ENCODE data around the gene CDH5. TPM values are rescaled to one million over a fixed set of nuclear protein-coding genes. Genes with fewer than 3 reads are reported as not detected.

The CDH5 gene
- total and polyA plus RNA-seq, 12 donors, result 39.4 to 81.2 (median 52.9) TPM

- no peaks in the 10 kb centered on the region for H3K9me3 ChIP-seq
- H3K4me3 ChIP-seq, result peak overlapping the region; percentile 49 to 78 (median 54)
- peaks cover 12 to 80% (median 44%) of the 10 kb centered on the region in 9 donors for H3K4me1 ChIP-seq
- peak overlapping the region; percentile 85 to 96 (median 91) for H3K27ac ChIP-seq
- peak in 4 of 8 donors; percentile 11 to 22 (median 18) for ATAC-seq
- peaks cover 0 to 18% (median 0%) of the 10 kb centered on the region in 9 donors for H3K36me3 ChIP-seq
- peak in 1 of 2 donors; percentile 46 for DNase-seq
- 53 to 57% methylated on average over 11 of the region's 11 CpGs for WGBS, 2 donors
- no peak for TF ChIP-seq CTCF (IDR thresholded peaks at IDR 0.05)
- peaks cover 0 to 7% (median 0%) of the 10 kb centered on the region in 7 donors for H3K27me3 ChIP-seq
- intact Hi-C loops (cut with DNase I), result no loop called here
Measured at GRCh38 chr16:66367968-66368891, 1.7 kb downstream of the CDH5 start.

GRCh38 chr16:66369055-66369592 lies 2.6 kb downstream of the CDH5 start:
- peaks cover 0 to 6% (median 0%) of the 10 kb centered on the region in 7 donors for H3K27me3 ChIP-seq
- no peak for TF ChIP-seq CTCF (IDR thresholded peaks at IDR 0.05)
- ATAC-seq (peak in 6 of 8 donors; percentile 18 to 56 (median 33)), DNase-seq (peak in 1 of 2 donors; percentile 67)
- 65 to 72% methylated on average over 5 of the region's 5 CpGs for WGBS, 2 donors
- H3K36me3 ChIP-seq, result peaks cover 0 to 26% (median 0%) of the 10 kb centered on the region in 9 donors
- peak overlapping the region in 9 of 10 donors; percentile 49 to 78 (median 56) for H3K4me3 ChIP-seq
- intact Hi-C loops (cut with DNase I), result no loop called here
- H3K27ac ChIP-seq, result peak overlapping the region in 9 of 10 donors; percentile 85 to 96 (median 91)
- H3K4me1 ChIP-seq, result peaks cover 8 to 80% (median 40%) of the 10 kb centered on the region in 9 donors
- no peaks in the 10 kb centered on the region for H3K9me3 ChIP-seq

GRCh38 chr16:66370786-66371684 lies 4.5 kb downstream of the CDH5 start:
- peak overlapping the region in 8 of 10 donors; percentile 50 to 78 (median 58) for H3K4me3 ChIP-seq
- H3K4me1 ChIP-seq, result peaks cover 0 to 78% (median 38%) of the 10 kb centered on the region in 9 donors

More at GRCh38 chr16:66370786-66371684, 4.5 kb downstream of the CDH5 start:
- 60 to 74% methylated on average over 9 of the region's 9 CpGs for WGBS, 2 donors
- DNase-seq (no peak), ATAC-seq (no peak)
- H3K9me3 ChIP-seq, result no peaks in the 10 kb centered on the region
- peaks cover 0 to 6% (median 0%) of the 10 kb centered on the region in 7 donors for H3K27me3 ChIP-seq
- intact Hi-C loops (cut with DNase I), result no loop called here
- peaks cover 0 to 28% (median 0%) of the 10 kb centered on the region in 9 donors for H3K36me3 ChIP-seq
- H3K27ac ChIP-seq, result peak overlapping the region in 8 of 10 donors; percentile 14 to 96 (median 92)
- no peak for TF ChIP-seq CTCF (IDR thresholded peaks at IDR 0.05)

Data from heart right ventricle (tissue), 16 donors.